OCI-LY1 (cell line): ENCODE data around the gene LHX5.

Experiments used
- H2AFZ ChIP-seq: fragments of 200-600 bp; sonication (generic), shearing (Covaris generic); 2 replicates; pipeline ENCODE4 v1.6.0; 2014; ENCODE audit warnings: antibody characterized with exemption, mild to moderate bottlenecking, low read length
- H3F3A ChIP-seq: fragments of 200-600 bp; sonication (generic), shearing (Covaris generic); 2 replicates; pipeline ENCODE4 v1.6.0; 2014; ENCODE audit warnings: mild to moderate bottlenecking, antibody characterized with exemption, low read length, moderate library complexity; ENCODE audit not compliant: insufficient read depth
- H3K27ac ChIP-seq: fragments of 200-600 bp; sonication (generic); 2 replicates; pipeline ENCODE4 v1.5.1; 2014; ENCODE audit warnings: low read length, mixed run types, mild to moderate bottlenecking, low read depth; ENCODE audit not compliant: poor library complexity, severe bottlenecking
- H3K27me3 ChIP-seq: fragments of 200-600 bp; sonication (generic); 2 replicates; pipeline ENCODE4 v1.6.0; 2014; ENCODE audit warnings: antibody characterized with exemption, mild to moderate bottlenecking, low read length, moderate library complexity; ENCODE audit not compliant: insufficient read depth
- H3K36me3 ChIP-seq: fragments of 200-600 bp; sonication (generic); 2 replicates; pipeline ENCODE4 v1.6.1; 2014; ENCODE audit warnings: mild to moderate bottlenecking, antibody characterized with exemption, low read length, moderate library complexity, mixed read lengths; ENCODE audit not compliant: insufficient read depth
- H3K4me1 ChIP-seq: fragments of 200-600 bp; sonication (generic); 2 replicates; pipeline ENCODE4 v1.5.1; 2014; ENCODE audit warnings: mild to moderate bottlenecking, low read length, moderate library complexity; ENCODE audit not compliant: insufficient read depth, severe bottlenecking
- H3K4me2 ChIP-seq: fragments of 200-600 bp; sonication (generic), shearing (Covaris generic); 2 replicates; pipeline ENCODE4 v1.6.1; 2014; ENCODE audit warnings: low read length
- H3K4me3 ChIP-seq: fragments of 200-600 bp; sonication (generic); 2 replicates; pipeline ENCODE4 v1.5.1; 2014; ENCODE audit warnings: low read length, low read depth, mild to moderate bottlenecking, mixed read lengths; ENCODE audit not compliant: poor library complexity, severe bottlenecking
- H3K79me2 ChIP-seq: fragments of 200-600 bp; shearing (Covaris generic); 2 replicates; pipeline ENCODE4 v1.6.1; 2016; ENCODE audit warnings: mixed run types, low read length, mixed read lengths; ENCODE audit not compliant: insufficient read depth
- H3K9ac ChIP-seq: fragments of 200-600 bp; sonication (generic), shearing (Covaris generic); 2 replicates; pipeline ENCODE4 v1.6.1; 2014; ENCODE audit warnings: mild to moderate bottlenecking, low read length, mixed read lengths
- H3K9me2 ChIP-seq: fragments of 200-600 bp; sonication (generic), shearing (Covaris generic); 2 replicates; pipeline ENCODE4 v1.6.1; 2014; ENCODE audit warnings: low read depth, mild to moderate bottlenecking, low read length, mixed read lengths
- H3K9me3 ChIP-seq: fragments of 200-600 bp; shearing (Covaris generic); 2 replicates; pipeline ENCODE4 v1.6.1; 2014; ENCODE audit warnings: low read length, mixed read lengths
- H4K20me1 ChIP-seq: fragments of 200-600 bp; sonication (generic), shearing (Covaris generic); 2 replicates; pipeline ENCODE4 v1.6.0; 2016; ENCODE audit warnings: mild to moderate bottlenecking, low read length; ENCODE audit not compliant: insufficient read depth
- EZH2 ChIP-seq: fragments of 200-600 bp; sonication (generic), shearing (Covaris generic); IDR thresholded peaks from 2 replicates; pipeline ENCODE4 v1.8.0; 2017; ENCODE audit warnings: borderline replicate concordance, mixed run types, mild to moderate bottlenecking, antibody characterized with exemption, low read length, moderate library complexity, mixed read lengths
- TF ChIP-seq, protein P1 (sequence below): fragments of 200-600 bp; sonication (generic), shearing (Covaris generic); IDR thresholded peaks from 2 replicates; pipeline ENCODE4 v1.5.1; 2017; ENCODE audit warnings: mild to moderate bottlenecking, antibody characterized with exemption, low read length, moderate library complexity, mixed read lengths

Gene LHX5

DNA sequence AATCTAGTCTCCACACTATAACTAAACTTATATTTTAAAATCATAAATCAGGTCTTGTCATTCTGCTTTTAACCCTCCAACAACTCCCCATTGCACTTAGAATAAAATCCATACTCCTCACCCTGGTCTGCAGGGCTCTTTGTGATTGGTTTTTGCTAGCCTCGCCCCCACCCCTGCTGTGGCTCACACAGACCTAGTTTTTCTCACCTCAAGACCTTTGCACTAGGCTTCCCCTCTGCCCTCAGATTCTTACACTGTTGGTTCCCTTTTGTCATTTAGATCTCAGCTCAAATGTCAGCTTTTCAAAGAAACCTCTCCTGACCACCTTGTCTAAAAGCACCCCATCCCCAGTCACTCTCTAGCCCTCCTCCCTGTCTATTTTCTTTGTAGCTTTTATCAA lies 10.7 kb upstream of the LHX5 start:
- H3K27ac ChIP-seq: no peak overlapping the region
- no peak overlapping the region for H3K4me2 ChIP-seq
- H3K9ac ChIP-seq: no peak overlapping the region
- H3K9me3 ChIP-seq: no peaks in the 10 kb centered on the region
- H4K20me1 ChIP-seq: no peaks in the 10 kb centered on the region
- no peak overlapping the region for H2AFZ ChIP-seq
- H3K4me1 ChIP-seq: no peaks in the 10 kb centered on the region
- no peaks in the 10 kb centered on the region for H3K79me2 ChIP-seq
- no peaks in the 10 kb centered on the region for H3K27me3 ChIP-seq
- no peak overlapping the region for H3K4me3 ChIP-seq
- no peaks in the 10 kb centered on the region for H3F3A ChIP-seq
- H3K36me3 ChIP-seq: no peaks in the 10 kb centered on the region
- TF ChIP-seq EZH2: no peak
- TF ChIP-seq, protein P1, sequence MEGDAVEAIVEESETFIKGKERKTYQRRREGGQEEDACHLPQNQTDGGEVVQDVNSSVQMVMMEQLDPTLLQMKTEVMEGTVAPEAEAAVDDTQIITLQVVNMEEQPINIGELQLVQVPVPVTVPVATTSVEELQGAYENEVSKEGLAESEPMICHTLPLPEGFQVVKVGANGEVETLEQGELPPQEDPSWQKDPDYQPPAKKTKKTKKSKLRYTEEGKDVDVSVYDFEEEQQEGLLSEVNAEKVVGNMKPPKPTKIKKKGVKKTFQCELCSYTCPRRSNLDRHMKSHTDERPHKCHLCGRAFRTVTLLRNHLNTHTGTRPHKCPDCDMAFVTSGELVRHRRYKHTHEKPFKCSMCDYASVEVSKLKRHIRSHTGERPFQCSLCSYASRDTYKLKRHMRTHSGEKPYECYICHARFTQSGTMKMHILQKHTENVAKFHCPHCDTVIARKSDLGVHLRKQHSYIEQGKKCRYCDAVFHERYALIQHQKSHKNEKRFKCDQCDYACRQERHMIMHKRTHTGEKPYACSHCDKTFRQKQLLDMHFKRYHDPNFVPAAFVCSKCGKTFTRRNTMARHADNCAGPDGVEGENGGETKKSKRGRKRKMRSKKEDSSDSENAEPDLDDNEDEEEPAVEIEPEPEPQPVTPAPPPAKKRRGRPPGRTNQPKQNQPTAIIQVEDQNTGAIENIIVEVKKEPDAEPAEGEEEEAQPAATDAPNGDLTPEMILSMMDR: no peak
- H3K9me2 ChIP-seq: no peaks in the 10 kb centered on the region

DNA sequence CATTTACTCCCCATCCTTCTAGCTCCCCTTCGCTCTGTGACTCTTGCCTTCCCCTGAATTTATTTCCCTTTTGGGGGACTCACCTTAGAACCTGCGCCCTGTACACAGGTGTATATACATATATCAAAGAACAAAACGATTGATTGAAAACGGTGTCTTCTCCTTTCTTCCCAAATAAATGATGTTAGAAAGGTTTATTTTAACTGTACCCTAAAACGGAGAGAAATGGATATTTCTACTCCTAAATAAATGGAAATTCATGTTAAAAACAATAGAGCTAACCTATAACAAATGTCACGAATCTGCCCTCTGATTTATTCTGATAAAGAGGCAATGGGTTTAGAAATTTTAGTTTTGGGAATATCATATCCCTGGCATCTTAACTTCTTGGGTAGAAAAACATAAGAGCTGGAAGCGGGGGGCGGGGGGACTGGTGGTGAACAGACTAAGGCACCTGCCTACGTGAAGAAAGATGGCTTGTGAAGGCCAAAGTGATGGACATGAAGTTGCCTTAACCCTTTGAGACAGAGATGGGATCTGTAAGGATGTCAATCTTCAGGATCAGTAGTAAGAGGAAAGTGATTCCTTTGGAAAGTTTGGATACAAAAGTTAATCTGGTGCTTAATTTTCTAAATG lies 8.8 kb upstream of the LHX5 start:
- TF ChIP-seq, protein P1: no peak
- no peak for TF ChIP-seq EZH2
- H2AFZ ChIP-seq: no peak overlapping the region
- no peaks in the 10 kb centered on the region for H3K36me3 ChIP-seq
- no peaks in the 10 kb centered on the region for H3K9me3 ChIP-seq
- no peak overlapping the region for H3K9ac ChIP-seq
- no peaks in the 10 kb centered on the region for H3K9me2 ChIP-seq
- H3K4me3 ChIP-seq: no peak overlapping the region
- H3K27me3 ChIP-seq: no peaks in the 10 kb centered on the region
- no peaks in the 10 kb centered on the region for H3F3A ChIP-seq
- no peak overlapping the region for H3K27ac ChIP-seq
- H3K4me2 ChIP-seq: no peak overlapping the region
- no peaks in the 10 kb centered on the region for H3K4me1 ChIP-seq
- no peaks in the 10 kb centered on the region for H4K20me1 ChIP-seq
- no peaks in the 10 kb centered on the region for H3K79me2 ChIP-seq

DNA sequence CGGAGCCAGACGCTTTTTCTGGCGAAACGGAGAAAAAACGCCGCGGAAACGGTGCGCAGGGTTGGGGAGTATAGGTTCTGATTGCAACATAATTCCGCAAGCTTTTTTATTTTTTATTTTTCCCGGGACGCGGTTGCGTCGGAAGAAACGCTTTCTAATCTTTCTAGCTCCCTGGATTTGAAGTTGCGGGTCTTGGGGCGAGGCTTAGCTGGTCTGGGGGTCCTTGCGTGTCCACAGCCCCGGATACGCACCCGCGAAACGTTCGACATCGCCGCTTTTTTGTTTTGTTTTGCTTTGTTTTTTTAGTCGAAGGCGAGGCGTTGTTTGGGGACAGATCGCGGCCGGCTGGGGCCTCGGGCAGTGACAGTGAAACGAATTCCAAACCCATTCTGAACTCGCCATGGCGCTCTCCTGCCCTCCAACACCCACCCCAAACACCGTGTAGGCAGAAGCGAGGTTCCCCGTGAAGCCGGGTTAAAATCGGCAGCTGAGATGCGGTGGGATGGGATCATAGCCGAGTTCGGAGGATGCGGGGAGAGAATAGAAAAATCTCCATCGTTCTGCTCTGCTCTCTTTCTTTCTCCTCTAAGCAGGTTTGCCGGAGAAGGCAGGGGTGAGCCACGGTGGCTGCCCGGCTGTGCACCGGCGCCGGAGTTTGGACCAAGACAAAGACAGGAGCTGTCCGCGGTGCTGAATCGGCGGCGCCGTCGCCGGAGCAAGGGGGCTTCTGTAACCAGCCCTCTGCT lies 8.1 kb upstream of the LHX5 start:
- no peak overlapping the region for H3K27ac ChIP-seq
- H3K79me2 ChIP-seq: no peaks in the 10 kb centered on the region
- H3K9me3 ChIP-seq: no peaks in the 10 kb centered on the region
- H3K4me1 ChIP-seq: no peaks in the 10 kb centered on the region
- H3K27me3 ChIP-seq: no peaks in the 10 kb centered on the region
- H3K9me2 ChIP-seq: no peaks in the 10 kb centered on the region
- no peak overlapping the region for H3K4me2 ChIP-seq
- H3K9ac ChIP-seq: no peak overlapping the region
- TF ChIP-seq EZH2: no peak
- TF ChIP-seq, protein P1: no peak
- H3K4me3 ChIP-seq: no peak overlapping the region
- no peaks in the 10 kb centered on the region for H3K36me3 ChIP-seq
- H4K20me1 ChIP-seq: no peaks in the 10 kb centered on the region
- H2AFZ ChIP-seq: no peak overlapping the region
- no peaks in the 10 kb centered on the region for H3F3A ChIP-seq
